Stomach smooth muscle (tissue), 2 donors: ENCODE measurements around the gene ZNF423.

Experiments used
- H3K27ac ChIP-seq: one replicate; pipeline ENCODE4 v1.7.0; 2013; ENCODE audit warnings: mild to moderate bottlenecking, low read length, inconsistent platforms
- H3K27me3 ChIP-seq, 2 donors: one replicate each; pipeline ENCODE4 v1.7.0; 2013; ENCODE audit warnings: low read length in 2 of 2; ENCODE audit not compliant: insufficient read depth in 2 of 2, control insufficient read depth in 1 of 2
- H3K36me3 ChIP-seq, 2 donors: one replicate each; pipeline ENCODE4 v1.7.0; 2013; ENCODE audit warnings: low read length in 2 of 2; ENCODE audit not compliant: control insufficient read depth in 2 of 2, insufficient read depth in 2 of 2
- H3K4me1 ChIP-seq: one replicate; pipeline ENCODE4 v1.7.0; 2013; ENCODE audit warnings: low read length; ENCODE audit not compliant: control insufficient read depth, insufficient read depth
- H3K4me3 ChIP-seq, 2 donors: one replicate each; pipeline ENCODE4 v1.7.0; 2013; ENCODE audit warnings: low read length in 2 of 2
- H3K9ac ChIP-seq, 2 donors: one replicate each; pipeline ENCODE4 v1.7.0; 2013; ENCODE audit warnings: low read length in 2 of 2, mild to moderate bottlenecking in 1 of 2
- H3K9me3 ChIP-seq, 2 donors: one replicate each; pipeline ENCODE4 v1.7.0; 2013; ENCODE audit warnings: low read length in 2 of 2; ENCODE audit not compliant: control insufficient read depth in 2 of 2
- donor health status: healthy.
- donor health status: Pancreatic carcinoma.

Gene ZNF423

DNA sequence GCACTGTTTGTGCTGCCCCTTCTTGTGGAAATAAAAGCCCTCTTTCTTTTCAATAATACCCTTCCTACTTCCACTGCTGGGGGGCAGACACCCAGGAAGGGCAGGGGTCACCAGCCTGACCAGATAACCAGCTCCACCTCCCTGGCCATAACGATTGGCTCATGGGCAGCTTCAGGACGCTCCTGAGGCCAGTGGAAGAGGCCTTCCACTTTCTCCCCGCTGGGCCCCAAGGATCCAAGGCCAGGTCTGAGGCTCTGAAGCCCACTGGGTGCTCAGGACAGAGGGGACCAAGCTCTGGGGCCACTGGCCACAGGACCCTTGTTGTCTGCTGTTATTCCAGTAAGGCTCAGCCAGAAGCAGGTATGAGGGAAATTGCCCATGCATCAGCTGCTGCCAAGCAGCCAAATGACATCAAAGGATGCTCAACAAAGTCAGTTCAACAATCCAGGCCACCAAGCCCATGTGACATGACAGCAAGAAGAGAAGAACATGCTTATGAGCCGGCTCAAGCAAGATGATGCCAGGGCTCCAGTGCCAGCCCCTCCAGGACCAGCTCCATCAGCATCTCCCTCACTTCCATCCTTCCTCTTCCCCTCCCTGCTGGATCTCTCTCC is 238.8 kb downstream of the ZNF423 start:
- Histone ChIP-seq H3K27ac (no peak overlapping the region), H3K4me3 (no peak overlapping the region), H3K27me3 (no peaks in the 10 kb centered on the region), H3K4me1 (peaks cover 26% of the 10 kb centered on the region), H3K36me3 (peaks cover 0 to 2% of the 10 kb centered on the region in 2 donors), H3K9ac (no peak overlapping the region), H3K9me3 (no peaks in the 10 kb centered on the region)

DNA sequence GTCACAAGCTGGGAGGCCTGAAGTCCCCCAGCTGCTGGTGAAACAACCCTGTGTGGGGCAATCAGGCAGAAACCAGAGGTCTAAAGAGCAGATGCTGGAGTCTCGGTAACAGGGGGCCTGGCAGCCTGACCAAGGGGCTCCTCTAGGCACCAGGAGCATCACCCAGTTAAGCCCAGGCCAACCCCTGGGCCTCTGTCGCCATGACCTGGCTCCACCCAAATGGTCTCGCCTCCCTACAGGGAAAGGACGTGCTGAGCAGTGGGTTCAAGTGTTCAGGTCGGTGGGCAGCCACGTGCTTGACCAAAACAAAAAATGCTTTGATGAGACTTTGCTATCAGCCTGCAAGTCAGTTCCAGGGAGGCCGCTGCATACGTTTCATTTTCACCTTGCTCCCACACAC is 240.3 kb downstream of the ZNF423 start:
- Histone ChIP-seq H3K4me1 (peaks cover 19% of the 10 kb centered on the region), H3K27ac (no peak overlapping the region), H3K4me3 (no peak overlapping the region)

DNA sequence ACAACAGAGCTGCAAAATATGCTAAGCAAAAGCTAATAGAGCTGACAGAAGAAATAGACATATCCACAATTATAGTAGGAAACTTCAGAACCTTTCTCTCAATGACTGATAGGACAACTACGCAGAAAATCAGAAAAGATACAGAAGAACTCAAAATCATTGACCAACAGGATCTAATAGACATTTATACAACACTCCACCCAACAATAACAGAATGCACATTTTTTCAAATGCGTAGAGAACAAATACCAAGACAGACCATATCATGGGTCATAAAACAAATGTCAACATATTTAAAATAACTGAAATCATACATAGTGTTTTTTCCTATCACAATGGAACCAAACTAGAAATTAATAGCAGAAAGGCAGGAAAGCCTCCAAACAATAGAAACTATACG is 244.9 kb downstream of the ZNF423 start:
- no peaks in the 10 kb centered on the region for H3K4me1 ChIP-seq
- H3K36me3 ChIP-seq: no peaks in the 10 kb centered on the region
- H3K9ac ChIP-seq: no peak overlapping the region
- no peak overlapping the region for H3K4me3 ChIP-seq
- no peaks in the 10 kb centered on the region for H3K27me3 ChIP-seq
- no peak overlapping the region for H3K27ac ChIP-seq
- H3K9me3 ChIP-seq: no peaks in the 10 kb centered on the region

More for the DNA sequence above, 240.3 kb downstream of the ZNF423 start:
- Histone ChIP-seq H3K9me3 (no peaks in the 10 kb centered on the region), H3K27me3 (no peaks in the 10 kb centered on the region), H3K36me3 (peaks cover 0 to 2% of the 10 kb centered on the region in 2 donors), H3K9ac (no peak overlapping the region)

DNA sequence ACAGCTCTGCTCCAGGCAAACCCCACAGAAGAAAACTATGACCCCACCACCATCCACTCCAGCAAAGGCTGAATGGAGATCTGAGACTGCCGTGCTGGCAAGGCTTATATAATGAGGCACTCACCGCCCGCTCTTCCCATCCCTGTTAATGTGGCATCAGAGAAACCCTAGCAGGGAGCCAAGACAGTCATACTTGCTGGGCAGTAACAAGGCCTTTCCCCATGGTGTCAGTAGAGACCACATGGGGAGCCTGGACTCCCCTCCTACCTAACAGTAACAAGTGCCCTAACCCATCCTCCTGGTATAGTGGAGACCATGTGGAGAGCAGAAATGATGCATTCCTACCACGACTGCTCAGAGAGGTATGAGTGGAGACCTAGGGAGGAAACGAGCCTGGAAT is 247.1 kb downstream of the ZNF423 start:
- Histone ChIP-seq H3K36me3 (no peaks in the 10 kb centered on the region), H3K27ac (no peak overlapping the region), H3K9ac (no peak overlapping the region), H3K4me1 (no peaks in the 10 kb centered on the region), H3K4me3 (no peak overlapping the region), H3K9me3 (no peaks in the 10 kb centered on the region), H3K27me3 (no peaks in the 10 kb centered on the region)

DNA sequence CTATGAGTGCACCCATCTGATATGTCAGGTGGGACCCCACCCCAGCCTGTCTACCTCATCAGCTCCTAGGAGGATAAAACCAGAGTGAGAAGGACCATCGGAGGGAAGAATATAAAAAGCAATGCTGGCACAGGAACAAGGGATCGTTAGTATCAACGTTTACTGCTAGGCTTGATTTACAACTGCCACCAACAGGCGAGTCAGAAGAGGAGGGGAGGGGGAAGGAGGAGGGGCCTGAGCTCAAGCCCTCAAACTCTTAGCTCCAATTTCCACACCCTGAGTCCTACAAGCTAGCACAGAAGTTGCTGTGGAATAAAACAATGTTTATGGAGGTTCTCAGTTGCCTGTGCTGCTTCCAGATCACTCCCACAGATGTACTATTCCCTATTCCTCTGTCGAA is 247.8 kb downstream of the ZNF423 start:
- Histone ChIP-seq H3K36me3 (no peaks in the 10 kb centered on the region), H3K27ac (no peak overlapping the region), H3K4me1 (no peaks in the 10 kb centered on the region), H3K9me3 (no peaks in the 10 kb centered on the region), H3K27me3 (no peaks in the 10 kb centered on the region), H3K4me3 (no peak overlapping the region), H3K9ac (no peak overlapping the region)

DNA sequence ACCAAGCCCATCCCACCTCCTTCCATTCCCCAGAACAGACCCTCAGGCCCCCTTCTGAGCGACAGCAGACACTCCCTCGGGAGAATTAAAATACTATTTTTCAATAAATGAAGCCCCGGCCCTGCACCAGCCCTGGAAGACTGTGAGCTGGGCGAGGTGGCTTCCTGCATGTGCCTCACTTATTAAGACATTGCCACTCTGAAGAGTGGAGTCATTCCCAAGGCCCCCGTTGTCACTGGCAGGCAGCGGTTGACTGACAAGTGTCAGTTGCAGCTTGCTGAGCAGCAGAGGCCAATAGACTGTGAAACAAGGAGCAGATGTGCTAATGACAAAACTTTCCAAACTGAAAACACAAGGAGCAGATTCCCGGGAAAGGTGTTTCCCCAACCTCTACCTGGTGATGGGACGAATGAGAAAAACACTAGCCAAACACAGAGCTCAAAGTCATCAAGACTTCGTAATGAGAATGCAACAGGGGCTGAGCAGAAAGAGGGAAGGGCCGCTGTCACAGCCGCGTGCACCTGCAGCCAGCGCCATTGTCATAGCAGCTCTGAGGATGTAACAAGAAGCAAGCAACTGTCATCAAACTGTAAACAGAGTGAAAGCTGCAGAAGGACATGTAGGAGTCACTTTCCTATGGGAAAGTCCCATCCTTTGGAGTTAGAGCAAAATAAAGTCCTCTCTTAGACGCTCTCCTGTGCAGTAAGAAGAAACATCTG is 250.2 kb downstream of the ZNF423 start:
- H3K4me3 ChIP-seq: no peak overlapping the region
- H3K27me3 ChIP-seq: no peaks in the 10 kb centered on the region
- no peaks in the 10 kb centered on the region for H3K36me3 ChIP-seq
- no peaks in the 10 kb centered on the region for H3K9me3 ChIP-seq
- H3K27ac ChIP-seq: no peak overlapping the region
- H3K4me1 ChIP-seq: no peaks in the 10 kb centered on the region
- no peak overlapping the region for H3K9ac ChIP-seq

DNA sequence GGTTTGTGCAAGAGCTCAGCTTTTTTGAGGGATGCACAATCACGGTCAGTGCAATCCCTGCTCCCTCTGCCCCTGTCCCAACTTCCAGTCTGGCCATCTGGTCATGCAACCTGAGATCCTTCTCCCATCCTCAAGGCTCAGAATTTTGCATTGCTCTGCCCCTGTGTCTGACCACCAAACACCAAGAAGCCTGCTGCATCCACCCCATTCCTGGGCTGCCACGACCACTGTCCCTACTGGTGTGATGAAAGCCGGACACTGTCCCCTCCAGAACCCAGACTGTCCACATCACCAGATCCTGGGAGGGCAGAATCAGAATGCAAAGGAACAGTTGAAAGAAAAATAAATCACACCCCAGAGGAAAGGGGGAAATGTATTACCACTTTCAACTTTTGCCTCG is 251.3 kb downstream of the ZNF423 start:
- no peak overlapping the region for H3K4me3 ChIP-seq
- H3K36me3 ChIP-seq: no peaks in the 10 kb centered on the region
- H3K9me3 ChIP-seq: no peaks in the 10 kb centered on the region
- no peaks in the 10 kb centered on the region for H3K4me1 ChIP-seq
- H3K27me3 ChIP-seq: no peaks in the 10 kb centered on the region
- H3K27ac ChIP-seq: no peak overlapping the region
- H3K9ac ChIP-seq: no peak overlapping the region

DNA sequence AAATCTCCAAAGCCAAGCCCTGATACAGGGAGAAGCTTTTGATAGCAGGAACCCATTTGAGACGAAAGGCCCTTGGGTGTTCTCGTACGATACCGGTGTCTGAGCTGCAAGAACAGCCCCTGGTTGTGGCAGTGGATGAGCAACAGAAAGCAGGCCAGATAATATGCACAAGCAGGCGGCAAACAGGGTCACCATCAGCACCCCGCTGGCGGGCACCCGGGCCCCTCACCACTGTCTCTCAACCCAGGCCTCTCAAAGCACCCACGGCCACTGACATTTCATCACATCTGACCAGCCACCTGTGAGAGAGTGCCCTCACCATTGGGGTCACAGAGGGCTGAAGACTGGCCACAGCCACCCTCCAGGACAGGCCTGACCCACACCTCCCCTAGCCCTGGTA is 252.0 kb downstream of the ZNF423 start:
- no peaks in the 10 kb centered on the region for H3K27me3 ChIP-seq
- H3K36me3 ChIP-seq: no peaks in the 10 kb centered on the region
- H3K9me3 ChIP-seq: no peaks in the 10 kb centered on the region
- no peaks in the 10 kb centered on the region for H3K4me1 ChIP-seq
- H3K27ac ChIP-seq: no peak overlapping the region
- H3K4me3 ChIP-seq: no peak overlapping the region
- H3K9ac ChIP-seq: no peak overlapping the region

DNA sequence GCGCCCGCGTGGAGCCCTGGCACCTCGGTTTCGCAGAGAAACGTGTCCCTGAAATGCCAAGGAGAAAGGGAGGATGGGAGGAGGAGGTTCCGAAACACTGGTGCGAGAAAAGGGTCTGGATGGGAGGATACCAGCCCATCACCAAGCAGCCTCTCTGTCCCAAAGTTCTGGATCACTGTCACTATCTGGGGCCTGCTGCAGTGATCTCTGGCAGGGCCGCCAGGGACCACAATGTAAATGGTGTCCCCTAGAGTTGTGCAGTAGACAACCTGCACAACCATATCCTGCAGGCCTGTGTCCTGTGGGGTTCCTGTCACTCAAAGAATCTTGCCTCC is 253.0 kb downstream of the ZNF423 start:
- Histone ChIP-seq H3K27ac (no peak overlapping the region), H3K9ac (no peak overlapping the region), H3K27me3 (no peaks in the 10 kb centered on the region), H3K4me1 (peaks cover 1% of the 10 kb centered on the region), H3K9me3 (no peaks in the 10 kb centered on the region), H3K36me3 (no peaks in the 10 kb centered on the region), H3K4me3 (no peak overlapping the region)

DNA sequence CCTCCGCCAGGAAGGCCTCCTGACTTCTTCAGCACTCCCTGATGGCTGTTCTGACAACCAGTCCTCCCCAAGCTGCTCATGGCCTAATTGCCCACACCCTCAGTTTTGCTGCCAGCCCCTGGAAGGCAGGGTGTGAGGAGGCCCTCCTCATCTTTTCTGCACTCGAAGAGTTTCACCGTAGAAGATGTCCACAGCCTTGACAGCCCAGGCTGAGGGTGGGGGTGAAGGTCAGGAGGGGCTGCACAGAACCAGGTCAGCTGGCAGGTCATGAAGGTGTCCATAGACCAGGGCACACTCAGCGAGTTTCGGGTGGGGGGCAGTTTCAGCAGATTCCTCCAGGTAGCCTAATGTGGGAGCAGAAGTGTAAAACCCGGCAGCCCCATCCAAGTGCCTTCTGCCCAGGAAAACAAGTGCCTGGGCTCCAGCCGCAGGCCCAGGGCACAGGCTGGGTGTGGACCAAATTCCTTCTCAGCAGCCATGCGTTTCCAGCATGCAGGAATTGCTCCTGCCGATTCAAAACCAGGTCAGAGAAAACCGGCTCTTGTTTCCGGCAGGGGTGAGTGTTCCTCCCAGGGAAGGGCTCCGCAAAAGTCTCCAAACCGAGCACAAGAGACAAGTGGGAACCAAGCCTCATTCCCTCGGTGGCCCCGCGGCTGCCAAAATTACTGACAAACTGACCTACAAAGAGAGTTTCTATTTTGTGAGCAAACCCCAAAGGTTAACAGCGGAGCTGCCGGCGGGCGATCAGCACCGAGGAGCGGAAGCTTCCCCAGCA is 253.5 kb downstream of the ZNF423 start:
- H3K27me3 ChIP-seq: no peaks in the 10 kb centered on the region
- H3K36me3 ChIP-seq: no peaks in the 10 kb centered on the region
- H3K9ac ChIP-seq: no peak overlapping the region
- no peak overlapping the region for H3K4me3 ChIP-seq
- H3K27ac ChIP-seq: no peak overlapping the region
- peaks cover 3% of the 10 kb centered on the region for H3K4me1 ChIP-seq
- no peaks in the 10 kb centered on the region for H3K9me3 ChIP-seq

DNA sequence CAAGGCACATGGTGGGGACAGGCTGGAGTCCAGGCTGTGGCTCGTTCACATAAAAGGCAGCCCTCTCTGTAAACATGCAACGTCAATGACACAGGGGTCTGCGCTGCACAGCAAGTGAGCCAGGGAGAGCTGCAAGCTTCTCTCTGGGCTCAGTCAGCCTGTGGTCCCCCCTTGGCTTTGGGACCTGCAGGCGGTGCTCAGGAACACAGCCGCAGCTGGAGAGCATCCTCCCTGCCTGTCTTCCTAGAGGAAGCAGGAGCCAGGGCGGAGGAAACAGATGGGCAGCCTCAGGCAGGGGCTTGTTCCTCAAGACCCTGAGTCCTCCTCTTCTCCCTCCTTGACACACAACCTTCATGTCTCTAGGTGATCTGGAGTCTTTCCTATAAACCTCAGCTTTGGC is 254.3 kb downstream of the ZNF423 start:
- H3K9me3 ChIP-seq: no peaks in the 10 kb centered on the region
- peaks cover 9% of the 10 kb centered on the region for H3K4me1 ChIP-seq
- H3K9ac ChIP-seq: no peak overlapping the region
- H3K27ac ChIP-seq: no peak overlapping the region
- H3K27me3 ChIP-seq: no peaks in the 10 kb centered on the region
- H3K36me3 ChIP-seq: no peaks in the 10 kb centered on the region
- no peak overlapping the region for H3K4me3 ChIP-seq
